ENCODE results near the gene RND2.
"Not testable (repeated sequence)": the region's sequence is repeated elsewhere in the genome, so short reads cannot be mapped to it uniquely, and the experiment has no call there.

Gene RND2

DNA sequence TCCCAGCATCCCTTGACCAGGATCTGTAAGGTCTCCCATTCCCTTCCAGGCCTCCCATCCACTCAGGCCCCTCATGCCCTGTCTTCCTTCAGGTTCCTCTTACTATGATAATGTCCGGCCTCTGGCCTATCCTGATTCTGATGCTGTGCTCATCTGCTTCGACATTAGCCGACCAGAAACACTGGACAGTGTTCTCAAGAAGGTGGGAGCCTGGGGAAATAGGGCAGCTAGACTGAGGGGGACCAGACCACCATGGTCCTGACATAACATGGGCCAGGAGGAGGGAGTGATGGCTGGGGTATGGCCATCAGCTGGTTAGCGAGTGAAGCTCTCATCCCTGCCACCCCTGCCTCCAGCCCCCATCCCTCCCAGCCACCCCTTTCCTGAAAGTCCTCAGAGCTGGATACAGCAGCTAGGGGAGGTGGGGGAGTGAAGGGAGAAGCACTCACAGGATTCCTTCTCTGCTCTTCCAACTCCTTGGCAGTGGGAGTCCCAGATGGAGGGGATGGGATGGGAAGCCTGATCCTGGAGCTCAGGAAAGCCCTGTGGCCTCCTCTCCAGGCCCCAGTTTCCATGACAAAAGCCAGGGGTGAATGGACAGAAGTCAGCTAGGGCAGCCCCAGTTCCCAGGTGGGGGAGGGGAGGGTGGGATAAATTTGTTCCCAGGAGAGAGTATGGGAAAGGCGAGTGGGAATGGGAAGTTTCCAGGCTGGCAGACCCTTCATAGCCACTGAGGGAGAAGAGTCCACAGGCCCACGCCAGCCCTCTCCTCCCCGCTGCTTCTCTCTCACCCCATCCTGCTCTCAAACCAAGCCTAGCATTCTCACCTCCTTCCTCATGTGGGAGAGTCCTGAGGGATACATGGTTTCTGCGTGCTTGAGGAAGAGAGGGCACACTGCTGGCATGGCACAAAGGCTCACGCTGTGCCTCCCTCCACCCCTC, 2.3 kb downstream of the RND2 start:
- DNase-seq, result no peak

DNA sequence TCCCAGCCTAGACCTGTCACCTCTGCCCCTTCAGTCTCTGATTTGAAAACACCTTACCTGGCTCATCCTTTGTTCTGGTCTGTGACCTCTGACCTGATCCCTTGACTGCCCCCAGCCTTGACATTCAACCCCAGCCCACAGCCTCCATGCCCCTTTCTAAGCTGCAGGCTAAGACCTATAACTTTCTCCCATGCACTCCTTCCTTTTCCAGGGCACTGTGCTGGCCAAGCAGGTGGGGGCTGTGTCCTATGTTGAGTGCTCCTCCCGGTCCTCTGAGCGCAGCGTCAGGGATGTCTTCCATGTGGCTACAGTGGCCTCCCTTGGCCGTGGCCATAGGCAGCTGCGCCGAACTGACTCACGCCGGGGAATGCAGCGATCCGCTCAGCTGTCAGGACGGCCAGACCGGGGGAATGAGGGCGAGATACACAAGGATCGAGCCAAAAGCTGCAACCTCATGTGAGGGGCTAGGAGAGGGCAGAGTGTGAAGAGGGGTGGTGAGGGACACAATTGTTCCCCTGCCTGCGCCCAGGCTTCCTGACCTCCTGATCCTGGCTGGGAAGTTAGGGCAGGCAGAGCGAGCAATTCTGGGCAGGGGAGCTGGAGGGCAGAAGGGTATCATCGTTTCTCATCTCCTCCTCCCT, 3.3 kb downstream of the RND2 start:
- no peak for DNase-seq

GRCh38 chr17:43030137-43030767, 5.2 kb downstream of the RND2 start:
- no peak for DNase-seq

GRCh38 chr17:43031666-43032065, 6.6 kb downstream of the RND2 start:
- no peak for DNase-seq

GRCh38 chr17:43033948-43034881, 9.2 kb downstream of the RND2 start:
- DNase-seq, result no peak

DNA sequence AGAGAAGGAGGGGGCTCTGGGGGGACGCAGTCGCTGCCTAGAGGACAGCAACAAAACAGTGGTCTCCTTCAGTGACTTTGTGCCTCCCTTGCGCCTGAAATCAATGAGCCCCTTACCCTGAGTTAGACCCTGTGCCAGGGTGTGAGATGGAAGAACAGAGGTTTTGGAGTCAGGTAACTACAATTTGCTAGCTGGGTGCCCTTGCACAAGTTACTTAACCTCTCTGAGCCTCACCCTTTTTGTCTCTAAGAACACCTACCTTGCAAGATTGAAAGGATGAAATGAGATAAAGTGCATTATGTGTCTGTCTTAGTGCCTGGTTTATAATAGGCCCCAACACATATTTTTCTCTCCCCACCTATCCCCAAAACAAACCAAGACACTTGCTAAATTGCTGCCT, 9.9 kb downstream of the RND2 start:
- DNase-seq, result no peak

- DNase-seq, result no peak
These were observed 14.6 kb downstream of the RND2 start for GRCh38 chr17:43039646-43040045.

- DNase-seq, result no peak
These were observed 15.6 kb downstream of the RND2 start for GRCh38 chr17:43040655-43041054.

DNA sequence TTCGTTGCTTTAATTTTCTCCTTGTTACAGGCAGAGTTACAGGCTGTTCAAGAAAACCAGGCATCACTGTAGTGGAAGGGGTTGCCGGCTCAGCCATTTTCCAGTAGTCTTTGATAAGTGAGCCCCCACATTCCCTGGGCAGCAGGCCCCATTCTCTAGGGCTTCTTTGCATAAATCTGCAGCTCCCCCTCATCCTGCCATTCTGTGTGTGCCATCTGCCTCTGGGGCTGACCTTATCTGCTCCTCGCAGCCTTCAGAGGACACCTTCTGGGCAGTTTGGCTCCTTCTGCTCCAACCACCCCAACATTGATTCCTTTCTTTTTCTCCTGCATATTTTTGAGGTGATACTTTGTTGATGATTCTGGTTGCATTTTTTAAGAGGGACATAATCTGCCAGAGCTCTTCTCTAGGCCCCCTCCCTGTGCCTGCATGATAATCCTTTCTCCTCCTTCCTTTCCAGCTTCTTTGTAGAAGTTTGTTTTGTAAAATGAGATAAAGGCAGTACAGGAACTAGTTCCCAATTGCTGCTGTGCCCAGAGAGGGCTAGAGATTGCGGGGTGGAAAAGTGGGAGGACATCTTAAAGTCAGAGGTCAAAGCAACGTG, 17.1 kb downstream of the RND2 start:
- no peak for DNase-seq

DNA sequence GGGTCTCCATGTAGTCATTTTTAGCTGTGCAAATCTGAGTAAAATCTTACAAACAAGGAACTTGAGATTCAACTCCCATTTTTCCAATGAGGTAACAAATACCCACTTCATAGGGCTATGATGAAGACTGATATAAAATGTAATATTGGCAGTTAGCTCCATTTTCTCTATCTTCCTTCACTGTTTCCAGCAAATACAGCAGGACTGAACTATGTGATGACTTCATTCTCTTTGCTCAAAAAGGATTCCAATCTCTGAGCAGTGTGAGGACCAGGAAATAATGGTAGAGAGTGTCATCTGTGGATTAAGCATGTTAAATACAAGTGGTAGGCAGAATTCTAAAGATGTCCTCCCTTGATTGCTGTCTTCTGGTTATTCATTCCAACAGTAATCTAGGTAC, 18.3 kb downstream of the RND2 start:
- no peak for DNase-seq

- DNase-seq, result no peak
These were observed 19.0 kb downstream of the RND2 start for GRCh38 chr17:43044024-43044423.

GRCh38 chr17:43051969-43052368, 26.9 kb downstream of the RND2 start:
- DNase-seq, result no peak

GRCh38 chr17:43053008-43053407, 28.0 kb downstream of the RND2 start:
- not testable (repeated sequence) for DNase-seq

DNA sequence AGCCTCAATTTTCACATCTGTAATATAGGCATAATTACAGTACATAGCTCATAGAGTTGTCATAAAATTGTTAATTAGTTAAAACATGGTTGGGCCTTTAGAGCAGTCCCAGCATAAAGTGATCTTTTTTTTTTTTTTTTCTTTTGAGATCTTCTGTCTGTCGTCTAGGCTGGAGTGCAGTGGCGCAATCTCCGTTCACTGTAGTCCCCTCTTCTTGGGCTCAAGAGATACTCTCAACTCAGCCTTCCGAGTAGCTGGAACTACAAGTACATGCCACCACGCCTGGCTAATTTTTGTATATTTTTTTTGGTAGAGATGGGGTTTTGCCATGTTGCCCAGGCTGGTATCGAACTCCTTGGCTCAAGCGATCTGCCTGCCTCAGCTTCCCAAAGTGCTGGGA, 31.0 kb downstream of the RND2 start:
- no peak for DNase-seq

- DNase-seq, result no peak
These were observed 38.1 kb downstream of the RND2 start for GRCh38 chr17:43062984-43063638.

DNA sequence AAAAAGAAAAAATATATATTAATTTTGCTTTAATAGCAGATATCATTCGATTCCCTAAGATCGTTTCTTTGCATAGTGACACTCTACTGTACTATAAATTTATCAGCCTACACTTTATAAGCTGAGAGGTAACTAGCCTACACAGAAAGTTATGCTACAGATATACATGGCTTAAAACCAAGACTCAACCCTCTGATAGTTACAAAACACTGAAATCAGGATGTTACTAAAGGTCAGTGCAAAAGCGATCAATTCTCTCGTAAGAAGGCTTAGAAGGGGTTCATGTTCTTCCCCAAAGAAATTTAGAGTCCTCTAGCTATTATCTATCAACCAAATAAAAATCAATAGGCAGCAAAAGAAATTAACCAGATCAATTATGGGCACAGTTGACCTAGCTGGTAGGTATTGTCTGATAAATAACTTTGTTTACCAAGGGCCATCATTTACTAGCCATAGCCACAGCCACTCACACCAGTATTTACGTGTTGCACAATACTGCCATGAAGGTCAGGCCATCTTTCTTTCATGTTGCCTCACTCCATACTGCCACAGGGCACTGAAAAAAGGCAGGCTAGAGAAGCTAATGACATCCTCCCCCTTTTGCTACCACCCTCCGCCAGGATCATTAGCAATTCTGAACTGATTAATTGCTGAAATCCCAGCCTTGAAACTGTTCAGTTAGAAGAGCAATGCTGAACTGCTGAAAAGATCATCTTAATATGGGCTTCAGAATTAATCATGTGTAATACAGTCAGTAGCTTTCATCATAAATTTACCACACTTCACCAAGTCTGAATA, 43.7 kb downstream of the RND2 start:
- DNase-seq, result no peak

- DNase-seq, result no peak
These were observed 44.4 kb downstream of the RND2 start for GRCh38 chr17:43069368-43069898.

DNA sequence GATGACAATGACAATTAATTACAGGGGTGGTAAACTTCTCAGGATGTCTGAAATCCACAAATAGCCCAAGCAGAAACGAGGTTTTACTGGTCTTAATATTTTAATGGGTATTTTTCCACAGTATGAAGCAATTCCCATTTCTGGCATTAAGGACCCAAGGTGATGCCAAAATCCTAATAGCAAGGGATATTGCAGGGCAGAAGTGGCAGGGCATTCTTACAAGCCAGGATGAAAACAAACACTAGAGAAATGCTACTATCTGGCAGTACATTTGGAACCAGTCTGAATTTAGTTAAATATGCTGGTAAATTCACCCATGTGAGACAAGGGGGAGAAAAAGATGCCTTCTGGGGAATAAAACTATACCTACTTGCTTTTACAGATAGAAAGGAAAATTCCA, 45.2 kb downstream of the RND2 start:
- no peak for DNase-seq

- no peak for DNase-seq
These were observed 45.8 kb downstream of the RND2 start for GRCh38 chr17:43070872-43071271.

DNA sequence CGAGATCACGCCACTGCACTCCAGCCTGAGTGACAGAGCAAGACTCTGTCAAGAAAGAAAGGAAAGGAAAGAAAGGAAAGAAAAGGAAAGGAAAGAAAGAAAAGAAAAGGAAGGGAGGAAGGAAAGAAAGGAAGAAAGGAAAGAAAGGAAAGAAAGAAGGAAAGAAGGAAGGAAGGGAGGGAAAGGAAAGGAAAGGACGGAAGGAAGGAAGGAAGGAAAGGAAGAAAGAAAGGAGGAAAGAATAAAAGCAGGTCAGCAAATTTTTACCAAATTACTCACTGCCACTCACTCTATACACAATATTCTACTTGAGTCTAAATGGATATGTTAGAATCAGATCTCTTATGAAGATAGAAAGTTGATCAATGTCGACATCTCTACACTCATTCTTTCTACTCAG, 49.8 kb downstream of the RND2 start:
- DNase-seq, result no peak
